ENCODE results near the gene ACOX3. TPM values are rescaled to one million over a fixed set of nuclear protein-coding genes. Genes with fewer than 3 reads are reported as not detected.
A peak's percentile ranks its signal among the peaks of the same experiment; 100 is the strongest.

The ACOX3 gene
- total and polyA plus RNA-seq, 9 of the 15 experiments (the other 6 are each of a cell fraction or from before 2014, with no cell fraction given), result 0.68 to 7.3 (median 3.7) TPM

GRCh38 chr4:8428288-8429097 is 12.0 kb downstream of the ACOX3 start (continued):
- peak; percentile 92 for TF ChIP-seq ZNF407 (IDR thresholded peaks at IDR 0.05; ENCODE audit: low read depth)
- no peak for TF ChIP-seq ELF4 (CRISPR knock-in tag; IDR thresholded peaks at IDR 0.05)
- peak; percentile 99 for TF ChIP-seq SIN3A (IDR thresholded peaks at IDR 0.05; ENCODE audit: borderline replicate concordance in 2 of 2, control insufficient read depth in 1 of 2, low read depth in 2 of 2, low read length in 2 of 2)
- TF ChIP-seq HCFC1 (IDR thresholded peaks at IDR 0.05; ENCODE audit: low read depth, low read length), result peak; percentile 88
- TF ChIP-seq CHD1 (IDR thresholded peaks at IDR 0.05; ENCODE audit: low read length), result no peak
- peak; percentile 83; the same call in 1 of the 2 replicates for TF ChIP-seq VEZF1 (CRISPR knock-in tag; IDR thresholded peaks at IDR 0.05)
- TF ChIP-seq E2F8 (IDR thresholded peaks at IDR 0.05; ENCODE audit: low read depth, partially characterized antibody), result peak; percentile 46
- TF ChIP-seq MBD2 (IDR thresholded peaks at IDR 0.05; ENCODE audit: borderline replicate concordance, low read depth), result 0 out of 2 replicates have a peak, but pooled peaks have one; percentile 47
- TF ChIP-seq ZNF282 (CRISPR knock-in tag; IDR thresholded peaks at IDR 0.05), result no peak
- 0 out of 2 replicates have a peak, but pooled peaks have one; percentile 31 for TF ChIP-seq SAFB (IDR thresholded peaks at IDR 0.05; ENCODE audit: borderline replicate concordance, low read depth, low read length)
- TF ChIP-seq BMI1 (IDR thresholded peaks at IDR 0.05; ENCODE audit: low read length), result peak; percentile 83
- TF ChIP-seq KAT7 (CRISPR knock-in tag; IDR thresholded peaks at IDR 0.05; ENCODE audit: borderline replicate concordance), result no peak; the same call in 1 of the 2 replicates
- no peak for TF ChIP-seq NCOA6 (IDR thresholded peaks at IDR 0.05)
- TF ChIP-seq TCF3 (CRISPR knock-in tag; IDR thresholded peaks at IDR 0.05), result peak; percentile 7; the same call in 1 of the 2 replicates

Data from K562 (cell line).